HepG2 (cell line): ENCODE results near the gene DIS3L2.

Experiments
- GABPA ChIP-seq, 2 experiments: IDR thresholded peaks; 2 replicates each; pipeline ENCODE4 v1.6.1; 2011 to 2016; ENCODE audit warnings: low read depth in 2 of 2, low read length in 1 of 2, missing biosample characterization in 1 of 2, missing genetic modification characterization in 1 of 2
- GATAD2A ChIP-seq: IDR thresholded peaks from 2 replicates; pipeline ENCODE4 v1.6.1; 2016
- POLR2A ChIP-seq, 2 experiments: IDR thresholded peaks; 2 replicates each; pipeline ENCODE4 v1.6.1; 2011; ENCODE audit warnings: low read depth in 2 of 2, low read length in 2 of 2, mild to moderate bottlenecking in 1 of 2, moderate library complexity in 1 of 2; ENCODE audit not compliant: insufficient read depth in 1 of 2
- PRDM15 ChIP-seq: sonication (generic); formaldehyde crosslinking; IDR thresholded peaks from 2 replicates; pipeline ENCODE4 v1.4.0; 2020; ENCODE audit warnings: missing genetic modification reagents
- RFX5 ChIP-seq: IDR thresholded peaks from 2 replicates; pipeline ENCODE4 v1.6.1; 2011; ENCODE audit warnings: low read depth, low read length, improper control_type of control experiment
- SUZ12 ChIP-seq: fragments of 150-350 bp; IDR thresholded peaks from 2 replicates; pipeline ENCODE4 v1.6.1; 2014; ENCODE audit warnings: low read depth, low read length
- ZBTB4 ChIP-seq: sonication (generic); formaldehyde crosslinking; IDR thresholded peaks from 2 replicates; pipeline ENCODE4 v1.4.0; 2020; ENCODE audit warnings: missing genetic modification reagents, mild to moderate bottlenecking, borderline replicate concordance
- ZZZ3 ChIP-seq: sonication (generic); formaldehyde crosslinking; IDR thresholded peaks from 2 replicates; pipeline ENCODE4 v1.4.0; 2020; ENCODE audit warnings: missing genetic modification reagents, mild to moderate bottlenecking, borderline replicate concordance
- TF ChIP-seq, protein P1 (sequence below): sonication (generic); formaldehyde crosslinking; IDR thresholded peaks from 2 replicates; pipeline ENCODE4 v1.5.0; 2020; ENCODE audit warnings: mild to moderate bottlenecking, missing genetic modification reagents, moderate library complexity

DNA sequence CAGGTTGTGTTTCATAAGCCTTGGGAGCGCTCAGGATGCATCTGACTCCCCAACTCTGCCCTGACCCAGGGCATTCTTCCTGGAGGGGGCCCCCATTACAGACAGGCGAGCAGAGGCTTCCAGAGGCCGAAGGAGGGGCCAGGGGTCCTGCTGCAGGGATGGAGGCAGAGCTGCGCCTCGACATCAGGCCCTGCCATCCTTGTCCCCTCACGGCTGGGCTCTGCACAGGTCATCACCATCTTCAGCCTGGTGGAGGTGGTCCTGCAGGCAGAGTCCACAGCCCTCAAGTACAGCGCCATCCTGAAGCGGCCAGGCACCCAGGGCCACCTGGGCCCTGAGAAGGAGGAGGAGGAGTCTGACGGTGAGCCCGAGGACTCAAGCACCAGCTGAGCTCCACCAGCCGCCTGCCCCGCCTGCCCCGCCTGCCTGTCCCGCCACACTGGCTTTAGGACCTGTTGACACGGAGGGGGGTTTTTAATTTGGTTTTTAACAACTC is 374.8 kb downstream of the DIS3L2 start:
- TF ChIP-seq ZBTB4 (CRISPR knock-in tag) (no peak), POLR2A (IDR thresholded peaks at IDR 0.05; ENCODE audit: insufficient read depth in 1 of 2, low read depth in 2 of 2, low read length in 2 of 2) (no peak), PRDM15 (no peak), GABPA (IDR thresholded peaks at IDR 0.05; ENCODE audit: low read depth, low read length) (no peak), GABPA (CRISPR knock-in tag; IDR thresholded peaks at IDR 0.05; ENCODE audit: low read depth) (no peak), SUZ12 (no peak), RFX5 (no peak), GATAD2A (CRISPR knock-in tag) (no peak), ZZZ3 (CRISPR knock-in tag) (no peak)
- TF ChIP-seq, protein P1, sequence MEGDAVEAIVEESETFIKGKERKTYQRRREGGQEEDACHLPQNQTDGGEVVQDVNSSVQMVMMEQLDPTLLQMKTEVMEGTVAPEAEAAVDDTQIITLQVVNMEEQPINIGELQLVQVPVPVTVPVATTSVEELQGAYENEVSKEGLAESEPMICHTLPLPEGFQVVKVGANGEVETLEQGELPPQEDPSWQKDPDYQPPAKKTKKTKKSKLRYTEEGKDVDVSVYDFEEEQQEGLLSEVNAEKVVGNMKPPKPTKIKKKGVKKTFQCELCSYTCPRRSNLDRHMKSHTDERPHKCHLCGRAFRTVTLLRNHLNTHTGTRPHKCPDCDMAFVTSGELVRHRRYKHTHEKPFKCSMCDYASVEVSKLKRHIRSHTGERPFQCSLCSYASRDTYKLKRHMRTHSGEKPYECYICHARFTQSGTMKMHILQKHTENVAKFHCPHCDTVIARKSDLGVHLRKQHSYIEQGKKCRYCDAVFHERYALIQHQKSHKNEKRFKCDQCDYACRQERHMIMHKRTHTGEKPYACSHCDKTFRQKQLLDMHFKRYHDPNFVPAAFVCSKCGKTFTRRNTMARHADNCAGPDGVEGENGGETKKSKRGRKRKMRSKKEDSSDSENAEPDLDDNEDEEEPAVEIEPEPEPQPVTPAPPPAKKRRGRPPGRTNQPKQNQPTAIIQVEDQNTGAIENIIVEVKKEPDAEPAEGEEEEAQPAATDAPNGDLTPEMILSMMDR (CRISPR knock-in tag), result no peak
